CD4-positive, CD25-positive, alpha-beta regulatory T cell (primary cell): ENCODE measurements around the gene NCMAP. TPM values are rescaled to one million over a fixed set of nuclear protein-coding genes. Genes with fewer than 3 reads are reported as not detected.

ENCODE experiments used
- ATAC-seq, 2 donors: fragments of 150-1000 bp; cut with Tn5 transposase; one replicate each; pipeline ENCODE4 v1.10.0; 2021; ENCODE audit warnings: low read depth in 2 of 2, moderate number of reproducible peaks in 2 of 2, moderate library complexity in 1 of 2
- DNase-seq, 3 donors: peaks; one replicate each; pipeline versions ENCODE4 v3.0.0 to v3.0.0-alpha.2; 2012 to 2022; ENCODE audit warnings: mixed read lengths in 1 of 3
- H3K27ac ChIP-seq: one replicate; pipeline ENCODE4 v1.7.0; 2013; ENCODE audit warnings: mild to moderate bottlenecking, low read length; ENCODE audit not compliant: insufficient read depth, poor library complexity, severe bottlenecking
- H3K27me3 ChIP-seq: one replicate; pipeline ENCODE4 v1.7.0; 2013; ENCODE audit warnings: low read length; ENCODE audit not compliant: control insufficient read depth, insufficient read depth
- H3K36me3 ChIP-seq: one replicate; pipeline ENCODE4 v1.7.0; 2013; ENCODE audit warnings: mild to moderate bottlenecking, low read length, moderate library complexity; ENCODE audit not compliant: control insufficient read depth, insufficient read depth
- H3K4me1 ChIP-seq: 2 replicates; pipeline ENCODE4 v1.7.0; 2013; ENCODE audit warnings: mild to moderate bottlenecking, low read length; ENCODE audit not compliant: insufficient read depth, control insufficient read depth, poor library complexity, severe bottlenecking
- H3K4me3 ChIP-seq: one replicate; pipeline ENCODE4 v1.7.0; 2013; ENCODE audit warnings: low read depth, mild to moderate bottlenecking, low read length, moderate library complexity
- H3K9me3 ChIP-seq, 2 experiments: 1 replicate in 1 of 2; 2 replicates in 1 of 2; pipeline ENCODE4 v1.7.0; 2013; ENCODE audit warnings: low read length in 2 of 2, mild to moderate bottlenecking in 1 of 2, moderate library complexity in 1 of 2; ENCODE audit not compliant: control insufficient read depth in 2 of 2
- H3K27ac Mint-ChIP-seq, 3 donors: one replicate each; pipeline ENCODE4 v1.8.0; 2020 to 2022; ENCODE audit warnings: mild to moderate bottlenecking in 3 of 3, mixed read lengths in 3 of 3, moderate library complexity in 2 of 3
- H3K27me3 Mint-ChIP-seq: one replicate; pipeline ENCODE4 v1.8.0; 2022; ENCODE audit warnings: mild to moderate bottlenecking, mixed read lengths
- H3K36me3 Mint-ChIP-seq: one replicate; pipeline ENCODE4 v1.8.0; 2020; ENCODE audit warnings: mixed read lengths
- H3K4me1 Mint-ChIP-seq, 4 donors: one replicate each; pipeline ENCODE4 v1.8.0; 2020 to 2022; ENCODE audit warnings: mixed read lengths in 4 of 4, mild to moderate bottlenecking in 1 of 4
- H3K4me3 Mint-ChIP-seq, 4 donors: one replicate each; pipeline ENCODE4 v1.8.0; 2020 to 2022; ENCODE audit warnings: mild to moderate bottlenecking in 4 of 4, mixed read lengths in 4 of 4, moderate library complexity in 3 of 4
- H3K9me3 Mint-ChIP-seq, 7 donors: one replicate each; pipeline ENCODE4 v1.8.0; 2020 to 2022; ENCODE audit warnings: mixed read lengths in 7 of 7, mild to moderate bottlenecking in 3 of 7, moderate library complexity in 2 of 7
- polyA plus RNA-seq, 4 donors: library from polyadenylated mRNA; unstranded; fragments of 300-500 nt; fragmentation: Illumina TruSeq; gene quantifications; one replicate each; pipeline ENCODE4 v1.2.3, GENCODE V29; 2021
- total RNA-seq: library from RNA; stranded (reverse); gene quantifications from one replicate; pipeline ENCODE4 v1.2.3, GENCODE V29; 2022

The NCMAP gene
- total and polyA plus RNA-seq, 5 donors from 2014 or later = 0.34 TPM; not detected in 4

DNA sequence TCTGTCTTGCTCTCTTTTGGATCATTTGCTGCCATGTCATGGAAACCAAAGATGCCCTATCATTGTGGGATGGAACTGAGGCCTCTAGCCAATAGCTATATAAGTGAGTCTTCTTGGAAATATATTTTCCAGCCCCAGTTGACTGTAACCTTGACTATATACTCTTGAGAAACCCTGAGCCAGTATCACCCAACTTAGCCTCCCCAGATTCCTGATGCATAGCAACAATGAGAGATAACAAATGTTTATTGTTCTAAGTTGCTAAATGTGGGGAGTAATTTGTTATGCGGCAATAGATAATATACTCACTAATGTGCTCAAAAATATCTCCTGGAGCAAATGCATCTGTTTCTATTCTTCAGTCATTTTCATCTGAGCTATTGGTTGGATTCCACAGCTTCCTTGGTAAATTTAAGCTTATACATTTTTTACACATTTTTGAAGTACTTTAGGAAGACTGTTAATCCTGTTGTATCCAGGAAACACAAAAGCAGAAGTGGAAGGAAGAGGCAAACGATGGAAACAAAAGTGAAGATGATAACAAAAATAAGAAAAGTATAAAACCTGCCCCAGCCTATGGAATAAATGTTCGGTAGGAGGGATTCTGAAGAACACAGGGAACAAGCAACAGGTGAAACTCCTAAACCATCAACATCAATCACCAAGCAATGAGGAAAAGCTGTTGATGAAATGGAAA is 80.9 kb downstream of the NCMAP start:
- H3K27me3 ChIP-seq = peaks cover 4% of the 10 kb centered on the region
- ATAC-seq = no peak
- Mint-ChIP-seq H3K4me3 (peak overlapping the region in 1 of 4 donors; percentile 15), H3K4me1 (peaks cover 12 to 16% (median 13%) of the 10 kb centered on the region in 4 donors), H3K27me3 (peaks cover 19% of the 10 kb centered on the region), H3K9me3 (no peaks in the 10 kb centered on the region), H3K36me3 (no peaks in the 10 kb centered on the region), H3K27ac (no peak overlapping the region)
- H3K36me3 ChIP-seq = no peaks in the 10 kb centered on the region
- peaks cover 8% of the 10 kb centered on the region for H3K4me1 ChIP-seq
- no peak overlapping the region for H3K4me3 ChIP-seq
- no peak overlapping the region for H3K27ac ChIP-seq
- DNase-seq = no peak
- no peaks in the 10 kb centered on the region for H3K9me3 ChIP-seq

DNA sequence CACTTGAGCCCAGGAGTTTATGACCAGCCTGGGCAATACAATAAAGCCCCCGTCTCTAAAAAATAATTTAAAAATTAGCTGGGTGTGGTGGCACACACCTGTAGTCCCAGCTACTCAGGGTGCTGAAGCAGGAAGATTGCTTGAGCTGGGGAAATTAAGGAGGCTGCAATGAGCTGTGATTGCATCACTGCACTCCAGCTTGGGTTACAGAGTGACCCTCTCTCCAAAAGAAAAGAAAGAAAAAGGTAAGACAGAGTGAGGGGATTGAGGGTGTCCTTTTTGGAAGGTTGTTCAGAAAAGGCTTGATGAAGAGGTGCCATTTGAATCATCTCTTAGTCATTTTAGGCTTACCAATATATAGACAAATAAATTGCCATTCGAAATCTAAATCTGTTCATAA is 83.2 kb downstream of the NCMAP start:
- Mint-ChIP-seq H3K27ac (peak overlapping the region in 2 of 3 donors; percentile 19 to 29), H3K4me1 (peaks cover 15 to 23% (median 18%) of the 10 kb centered on the region in 4 donors), H3K36me3 (no peaks in the 10 kb centered on the region), H3K9me3 (no peaks in the 10 kb centered on the region), H3K27me3 (peaks cover 19% of the 10 kb centered on the region), H3K4me3 (peak overlapping the region in 3 of 4 donors; percentile 17 to 98 (median 35))
- peaks cover 16% of the 10 kb centered on the region for H3K4me1 ChIP-seq
- peaks cover 4% of the 10 kb centered on the region for H3K27me3 ChIP-seq
- DNase-seq (no peak), ATAC-seq (no peak)
- H3K9me3 ChIP-seq = no peaks in the 10 kb centered on the region
- H3K36me3 ChIP-seq = no peaks in the 10 kb centered on the region
- no peak overlapping the region for H3K27ac ChIP-seq
- H3K4me3 ChIP-seq = no peak overlapping the region

DNA sequence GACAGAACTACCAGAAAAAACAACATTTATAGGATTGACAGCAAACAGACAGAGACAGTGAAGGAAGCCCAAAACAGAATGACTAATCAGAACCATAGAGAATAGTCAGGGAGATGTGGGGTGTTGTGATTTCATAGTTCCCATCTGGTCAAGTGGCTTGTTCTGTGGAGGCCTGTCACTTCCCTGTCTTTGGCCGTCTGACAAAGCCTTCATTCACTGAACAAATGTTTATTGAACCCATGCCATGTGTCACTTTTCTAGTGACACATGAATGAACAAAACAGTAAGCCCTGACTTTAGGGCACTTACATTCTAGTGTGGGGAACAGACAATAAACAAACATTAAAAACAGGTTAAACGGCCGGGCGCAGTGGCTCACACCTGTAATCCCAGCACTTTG is 84.0 kb downstream of the NCMAP start:
- no peak for ATAC-seq
- Histone ChIP-seq H3K4me1 (peaks cover 24% of the 10 kb centered on the region), H3K9me3 (no peaks in the 10 kb centered on the region), H3K27ac (no peak overlapping the region), H3K4me3 (no peak overlapping the region), H3K36me3 (no peaks in the 10 kb centered on the region), H3K27me3 (peaks cover 4% of the 10 kb centered on the region)
- no peaks in the 10 kb centered on the region for H3K36me3 Mint-ChIP-seq
- H3K4me3 Mint-ChIP-seq = peak overlapping the region; percentile 5 to 98 (median 34)
- no peak for DNase-seq
- H3K9me3 Mint-ChIP-seq = no peaks in the 10 kb centered on the region
- peak overlapping the region in 2 of 3 donors; percentile 19 to 92 for H3K27ac Mint-ChIP-seq
- peaks cover 23 to 30% (median 25%) of the 10 kb centered on the region in 4 donors for H3K4me1 Mint-ChIP-seq
- peaks cover 19% of the 10 kb centered on the region for H3K27me3 Mint-ChIP-seq

DNA sequence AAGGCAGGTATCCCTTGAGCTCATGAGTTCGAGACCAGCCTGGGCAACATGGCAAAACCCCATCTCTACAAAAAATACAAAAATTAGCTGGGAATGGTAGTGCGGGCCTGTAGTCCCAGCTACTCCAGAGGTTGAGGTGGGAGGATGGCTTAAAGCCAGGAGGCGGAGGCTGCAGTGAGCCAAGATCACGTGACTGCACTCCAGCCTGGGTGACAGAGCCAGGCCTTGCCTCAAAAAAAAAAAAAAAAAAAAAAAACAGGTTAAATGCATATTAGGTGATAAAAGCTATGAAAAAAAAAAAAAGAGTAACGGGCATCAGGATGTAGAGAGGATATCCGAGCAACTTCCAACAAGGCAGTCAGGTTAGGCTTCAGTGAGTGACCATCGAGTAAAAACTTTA is 84.4 kb downstream of the NCMAP start:
- H3K36me3 ChIP-seq = peaks cover 2% of the 10 kb centered on the region
- Mint-ChIP-seq H3K4me3 (peak overlapping the region; percentile 5 to 98 (median 73)), H3K27ac (peak overlapping the region in 2 of 3 donors; percentile 80 to 100), H3K9me3 (no peaks in the 10 kb centered on the region), H3K4me1 (peaks cover 25 to 34% (median 28%) of the 10 kb centered on the region in 4 donors), H3K27me3 (peaks cover 15% of the 10 kb centered on the region), H3K36me3 (no peaks in the 10 kb centered on the region)
- no peak overlapping the region for H3K27ac ChIP-seq
- H3K4me1 ChIP-seq = peaks cover 28% of the 10 kb centered on the region
- H3K9me3 ChIP-seq = no peaks in the 10 kb centered on the region
- H3K27me3 ChIP-seq = peaks cover 4% of the 10 kb centered on the region
- no peak overlapping the region for H3K4me3 ChIP-seq
- ATAC-seq = no peak
- no peak for DNase-seq

DNA sequence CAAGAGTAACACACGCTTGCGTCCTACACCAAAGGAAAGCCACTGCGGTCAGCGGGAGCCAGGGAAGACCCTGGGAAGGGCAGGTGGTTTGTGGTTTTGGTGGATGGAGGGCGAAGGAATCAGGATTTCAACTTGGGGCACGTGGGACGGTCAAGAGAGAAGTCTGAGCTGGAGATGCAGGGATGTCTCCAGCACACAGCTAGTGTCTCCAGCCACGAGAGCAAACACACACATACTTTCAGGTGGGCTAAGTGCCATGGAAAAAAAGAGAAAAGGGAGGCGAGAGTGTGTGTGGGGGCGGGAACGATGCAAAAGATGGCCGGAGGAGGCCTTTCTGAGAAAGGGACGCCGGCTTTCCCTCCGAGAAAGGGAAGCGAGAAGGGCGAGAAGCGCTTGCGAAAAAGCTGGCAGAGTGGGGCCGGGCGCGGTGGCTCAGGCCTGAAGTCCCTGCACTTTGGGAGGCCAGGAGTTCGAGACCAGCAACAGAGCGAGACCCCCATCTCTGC is 85.8 kb downstream of the NCMAP start:
- no peaks in the 10 kb centered on the region for H3K9me3 ChIP-seq
- H3K27me3 Mint-ChIP-seq = peaks cover 1% of the 10 kb centered on the region
- H3K27ac Mint-ChIP-seq = peak overlapping the region; percentile 97 to 100 (median 99)
- H3K4me3 ChIP-seq = peak overlapping the region; percentile 27
- peak overlapping the region; percentile 99 for H3K27ac ChIP-seq
- peaks cover 30 to 44% (median 37%) of the 10 kb centered on the region in 4 donors for H3K4me1 Mint-ChIP-seq
- H3K36me3 Mint-ChIP-seq = peaks cover 3% of the 10 kb centered on the region
- no peaks in the 10 kb centered on the region for H3K9me3 Mint-ChIP-seq
- peaks cover 9% of the 10 kb centered on the region for H3K36me3 ChIP-seq
- ATAC-seq = no peak
- H3K27me3 ChIP-seq = no peaks in the 10 kb centered on the region
- H3K4me1 ChIP-seq = peaks cover 32% of the 10 kb centered on the region
- peak overlapping the region; percentile 94 to 98 (median 96) for H3K4me3 Mint-ChIP-seq
- DNase-seq = peak in 1 of 3 donors; percentile 64

DNA sequence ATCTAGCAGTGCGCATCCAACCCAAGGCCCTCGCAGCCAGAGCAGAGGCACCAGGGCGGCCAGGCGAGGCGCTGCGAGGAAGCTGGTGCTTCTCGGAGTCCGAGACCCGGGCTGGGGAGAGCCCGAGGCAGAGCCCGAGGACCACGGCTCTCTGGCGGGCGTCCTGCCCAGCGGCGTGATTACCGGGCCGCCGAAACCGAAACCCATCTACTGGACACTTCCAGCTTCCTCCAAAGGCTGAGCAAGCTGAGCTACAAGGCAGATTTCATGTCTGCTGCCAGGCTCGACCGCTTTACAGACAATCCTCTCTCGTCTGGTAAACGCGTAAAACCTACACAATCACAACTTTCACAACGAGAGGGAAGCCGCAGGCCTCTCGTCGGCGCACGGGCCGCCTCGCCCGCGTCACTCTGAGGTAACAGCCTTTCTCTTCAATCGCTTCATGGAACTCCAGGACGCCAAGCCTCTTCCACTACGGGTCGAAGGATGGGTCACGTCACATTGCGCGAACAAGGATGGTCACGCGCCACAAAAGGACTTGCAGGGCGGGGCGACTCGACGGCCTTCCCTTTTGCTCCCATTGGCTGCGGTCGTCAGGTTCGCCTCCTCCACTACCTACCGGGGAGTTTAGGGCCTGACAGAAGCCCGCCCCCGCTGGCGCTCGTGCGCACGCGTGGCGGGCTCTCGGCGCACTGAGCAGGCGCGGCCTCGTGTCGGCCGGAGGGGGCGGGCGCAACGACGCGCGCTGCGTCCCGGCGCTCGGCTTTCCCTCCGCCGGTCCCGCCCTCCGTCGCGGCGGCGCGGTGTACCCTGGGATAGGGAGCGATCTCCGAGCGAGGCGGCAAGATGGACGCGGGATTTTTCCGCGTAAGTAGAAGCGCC is 86.8 kb downstream of the NCMAP start, which contains the start of gene SRRM1:
Gene SRRM1 (plus strand): TSS at position 822 of the 882 bp plus-strand sequence. CDS start 25 bp downstream, at position 847.
- Histone ChIP-seq H3K4me3 (peak within 1 kb of the TSS; percentile 86), H3K27me3 (no peaks in the 10 kb centered on the region), H3K27ac (peak within 1 kb of the TSS; percentile 99), H3K36me3 (peaks cover 19% of the 10 kb centered on the region), H3K4me1 (peaks cover 32% of the 10 kb centered on the region), H3K9me3 (no peaks in the 10 kb centered on the region)
- H3K27me3 Mint-ChIP-seq = no peaks in the 10 kb centered on the region
- H3K9me3 Mint-ChIP-seq = no peaks in the 10 kb centered on the region
- H3K27ac Mint-ChIP-seq = peak within 1 kb of the TSS; percentile 97 to 100 (median 99)
- H3K4me1 Mint-ChIP-seq = peaks cover 38 to 52% (median 47%) of the 10 kb centered on the region in 4 donors
- DNase-seq = peak; percentile 99 to 100 (median 99)
- peaks cover 12% of the 10 kb centered on the region for H3K36me3 Mint-ChIP-seq
- peak within 1 kb of the TSS; percentile 94 to 98 (median 96) for H3K4me3 Mint-ChIP-seq
- peak; percentile 92 to 94 for ATAC-seq

DNA sequence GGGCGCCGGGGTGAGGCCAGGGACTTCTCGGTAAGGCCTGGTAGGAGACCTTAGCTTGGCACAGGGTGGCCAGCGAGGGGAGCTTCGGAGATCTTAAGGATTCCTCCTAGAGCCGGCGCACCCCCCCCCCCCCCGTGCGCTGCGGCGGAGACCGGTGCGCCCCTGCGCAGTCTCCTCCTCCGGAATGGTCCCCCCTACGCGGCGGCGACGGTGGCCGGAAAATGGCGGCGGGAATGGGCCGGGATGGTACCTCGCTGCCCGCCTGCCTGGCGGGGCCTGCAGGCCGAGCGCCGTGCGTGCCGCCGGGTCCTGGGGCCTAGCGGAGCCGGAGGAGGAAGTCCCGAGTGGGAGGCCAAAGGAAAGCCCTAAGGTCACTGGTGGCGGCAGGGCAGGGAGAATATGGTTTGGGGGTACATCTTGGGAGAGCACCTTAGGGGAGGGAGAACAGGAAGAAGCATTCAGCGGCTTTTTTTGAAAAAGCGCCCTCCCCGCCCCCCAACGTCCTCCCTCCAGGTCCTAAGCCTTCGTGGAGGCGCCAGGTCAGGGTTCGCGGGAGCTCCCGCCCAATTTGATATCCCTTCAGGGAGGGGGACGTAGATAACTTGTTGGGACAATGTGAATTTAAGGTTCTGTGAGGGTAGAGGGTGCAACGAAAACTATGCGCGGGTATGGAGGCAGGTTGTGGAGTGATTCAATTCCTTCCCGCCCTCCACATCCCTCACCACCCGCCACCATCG is 87.6 kb downstream of the NCMAP start:
- H3K9me3 Mint-ChIP-seq = no peaks in the 10 kb centered on the region
- peaks cover 32% of the 10 kb centered on the region for H3K4me1 ChIP-seq
- peaks cover 15% of the 10 kb centered on the region for H3K36me3 Mint-ChIP-seq
- H3K36me3 ChIP-seq = peaks cover 27% of the 10 kb centered on the region
- H3K4me3 Mint-ChIP-seq = peak overlapping the region; percentile 94 to 98 (median 96)
- H3K27ac ChIP-seq = peak overlapping the region; percentile 94
- no peaks in the 10 kb centered on the region for H3K9me3 ChIP-seq
- ATAC-seq (peak; percentile 1 to 2), DNase-seq (peak in 1 of 3 donors; percentile 39)
- peak overlapping the region; percentile 92 to 97 (median 92) for H3K27ac Mint-ChIP-seq
- H3K27me3 ChIP-seq = no peaks in the 10 kb centered on the region
- peak overlapping the region; percentile 86 for H3K4me3 ChIP-seq
- H3K27me3 Mint-ChIP-seq = no peaks in the 10 kb centered on the region
- peaks cover 38 to 60% (median 52%) of the 10 kb centered on the region in 4 donors for H3K4me1 Mint-ChIP-seq
